ENCODE data around the gene TCF4.

- TF ChIP-seq POLR2A (IDR thresholded peaks at IDR 0.05; ENCODE audit: low read depth, low read length), result no peak
- no peak for TF ChIP-seq TAF1 (IDR thresholded peaks at IDR 0.05; ENCODE audit: low read depth, low read length)
- TF ChIP-seq POLR2AphosphoS5 (IDR thresholded peaks at IDR 0.05; ENCODE audit: low read depth, low read length), result no peak
Measured at GRCh38 chr18:55446996-55447671, 140.9 kb downstream of the TCF4 start.
